ENCODE measurements around the gene SH2B2.
A peak's percentile ranks its signal among the peaks of the same experiment; 100 is the strongest.
"Not testable (repeated sequence)": the region's sequence is repeated elsewhere in the genome, so short reads cannot be mapped to it uniquely, and the experiment has no call there.

Gene SH2B2

DNA sequence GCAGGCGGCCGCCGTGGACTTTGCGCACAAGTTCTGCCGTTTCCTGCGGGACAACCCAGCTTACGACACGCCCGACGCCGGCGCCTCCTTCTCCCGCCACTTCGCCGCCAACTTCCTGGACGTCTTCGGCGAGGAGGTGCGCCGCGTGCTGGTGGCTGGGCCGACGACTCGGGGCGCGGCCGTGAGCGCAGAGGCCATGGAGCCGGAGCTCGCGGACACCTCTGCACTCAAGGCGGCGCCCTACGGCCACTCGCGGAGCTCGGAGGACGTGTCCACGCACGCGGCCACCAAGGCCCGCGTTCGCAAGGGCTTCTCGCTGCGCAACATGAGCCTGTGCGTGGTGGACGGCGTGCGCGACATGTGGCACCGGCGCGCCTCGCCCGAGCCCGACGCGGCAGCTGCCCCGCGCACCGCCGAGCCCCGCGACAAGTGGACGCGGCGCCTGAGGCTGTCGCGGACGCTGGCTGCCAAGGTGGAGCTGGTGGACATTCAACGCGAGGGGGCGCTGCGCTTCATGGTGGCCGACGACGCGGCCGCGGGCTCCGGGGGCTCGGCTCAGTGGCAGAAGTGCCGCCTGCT, 14.1 kb downstream of the SH2B2 start:
- TF ChIP-seq, protein P1, sequence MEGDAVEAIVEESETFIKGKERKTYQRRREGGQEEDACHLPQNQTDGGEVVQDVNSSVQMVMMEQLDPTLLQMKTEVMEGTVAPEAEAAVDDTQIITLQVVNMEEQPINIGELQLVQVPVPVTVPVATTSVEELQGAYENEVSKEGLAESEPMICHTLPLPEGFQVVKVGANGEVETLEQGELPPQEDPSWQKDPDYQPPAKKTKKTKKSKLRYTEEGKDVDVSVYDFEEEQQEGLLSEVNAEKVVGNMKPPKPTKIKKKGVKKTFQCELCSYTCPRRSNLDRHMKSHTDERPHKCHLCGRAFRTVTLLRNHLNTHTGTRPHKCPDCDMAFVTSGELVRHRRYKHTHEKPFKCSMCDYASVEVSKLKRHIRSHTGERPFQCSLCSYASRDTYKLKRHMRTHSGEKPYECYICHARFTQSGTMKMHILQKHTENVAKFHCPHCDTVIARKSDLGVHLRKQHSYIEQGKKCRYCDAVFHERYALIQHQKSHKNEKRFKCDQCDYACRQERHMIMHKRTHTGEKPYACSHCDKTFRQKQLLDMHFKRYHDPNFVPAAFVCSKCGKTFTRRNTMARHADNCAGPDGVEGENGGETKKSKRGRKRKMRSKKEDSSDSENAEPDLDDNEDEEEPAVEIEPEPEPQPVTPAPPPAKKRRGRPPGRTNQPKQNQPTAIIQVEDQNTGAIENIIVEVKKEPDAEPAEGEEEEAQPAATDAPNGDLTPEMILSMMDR (IDR thresholded peaks at IDR 0.05; ENCODE audit: low read depth, low read length, missing control alignments) = no peak
- DNase-seq (ENCODE audit: low read depth) = no peak
- no peak overlapping the region for H3K4me3 ChIP-seq (ENCODE audit: low read depth, low read length)

DNA sequence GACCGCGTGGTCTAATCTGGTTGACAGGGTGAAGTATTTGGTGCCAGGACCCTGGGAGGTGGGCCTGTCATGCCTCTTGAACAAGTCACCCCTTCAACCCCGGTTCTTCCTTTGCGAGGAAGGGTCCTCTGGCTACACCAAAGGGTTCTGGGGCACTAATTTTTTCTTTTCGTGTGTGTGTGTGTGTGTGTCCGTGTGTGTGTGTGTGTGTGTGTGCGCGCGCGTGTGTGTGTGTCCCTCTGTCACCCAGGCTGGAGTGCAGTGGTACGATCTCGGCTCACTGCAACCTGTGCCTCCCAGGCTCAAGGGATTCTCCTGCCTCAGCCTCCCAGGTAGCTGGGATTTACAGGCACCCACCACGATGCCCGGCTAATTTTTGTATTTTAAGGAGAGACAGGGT, 14.7 kb downstream of the SH2B2 start:
- DNase-seq (ENCODE audit: low read depth) = not testable (repeated sequence)

DNA sequence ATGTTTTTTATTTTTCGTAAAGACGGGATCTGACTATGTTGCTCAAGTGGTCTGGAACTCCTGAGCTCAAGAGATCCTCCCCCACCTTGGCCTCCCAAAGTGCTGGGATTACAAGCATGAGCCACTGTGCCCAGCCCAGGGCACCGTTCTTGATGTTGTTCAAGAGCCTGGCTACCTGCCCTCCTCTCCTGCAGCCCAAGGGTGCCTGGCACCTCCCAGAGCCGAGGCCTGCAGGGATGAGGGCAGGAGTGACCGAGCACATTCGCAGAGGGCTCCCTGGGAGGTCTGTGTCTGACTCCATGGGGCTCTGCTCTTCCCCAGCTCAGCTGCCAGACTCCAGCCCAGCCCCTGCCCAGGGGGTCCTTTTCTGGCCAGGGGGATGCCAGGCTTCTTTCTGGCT, 15.4 kb downstream of the SH2B2 start:
- DNase-seq (ENCODE audit: low read depth) = no peak
- no peak overlapping the region for H3K4me3 ChIP-seq (ENCODE audit: low read depth, low read length)
- TF ChIP-seq, protein P1 (IDR thresholded peaks at IDR 0.05; ENCODE audit: low read depth, low read length, missing control alignments) = no peak

More for the DNA sequence above, 14.7 kb downstream of the SH2B2 start:
- not testable (repeated sequence) for H3K4me3 ChIP-seq (ENCODE audit: low read depth, low read length)

DNA sequence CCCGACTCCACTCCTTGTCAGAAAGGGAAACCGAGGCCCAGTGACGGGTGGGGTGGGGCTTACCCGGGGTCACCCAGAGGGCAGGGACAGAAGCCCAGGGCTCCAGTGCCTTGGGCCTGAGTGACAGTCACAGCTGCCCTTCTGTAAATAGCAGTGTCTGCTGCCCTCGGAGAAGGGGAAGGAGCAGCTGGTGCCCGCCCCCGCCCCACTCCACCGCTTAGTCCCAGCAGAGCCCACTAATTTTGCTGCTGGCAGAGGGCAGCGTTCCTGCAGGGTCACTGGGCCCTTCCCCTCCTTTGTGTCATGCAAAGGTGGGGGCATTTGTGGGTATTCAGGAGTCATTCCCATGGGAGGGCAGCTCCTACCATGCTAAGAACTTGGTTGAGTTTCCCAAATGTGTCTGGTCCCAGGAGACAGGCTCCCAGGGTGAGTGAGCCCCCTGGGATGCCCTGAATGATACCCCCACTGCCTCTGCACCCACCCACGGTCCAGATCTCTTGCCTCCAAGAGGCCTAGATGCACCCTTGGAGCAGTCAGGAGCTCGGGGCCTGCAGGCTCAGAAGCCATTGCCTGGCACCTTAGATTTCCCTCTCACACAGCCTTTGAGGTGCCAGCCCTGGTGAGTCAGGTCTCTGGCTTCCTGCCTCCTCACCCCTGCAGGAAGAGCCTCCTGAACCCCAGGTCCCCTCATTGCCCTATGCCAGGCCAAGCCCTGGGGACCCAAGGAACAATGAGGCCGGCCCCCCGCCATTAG, 17.2 kb downstream of the SH2B2 start:
- no peak for DNase-seq (ENCODE audit: low read depth)
- TF ChIP-seq, protein P1 (IDR thresholded peaks at IDR 0.05; ENCODE audit: low read depth, low read length, missing control alignments) = no peak
- H3K4me3 ChIP-seq (ENCODE audit: low read depth, low read length) = no peak overlapping the region

DNA sequence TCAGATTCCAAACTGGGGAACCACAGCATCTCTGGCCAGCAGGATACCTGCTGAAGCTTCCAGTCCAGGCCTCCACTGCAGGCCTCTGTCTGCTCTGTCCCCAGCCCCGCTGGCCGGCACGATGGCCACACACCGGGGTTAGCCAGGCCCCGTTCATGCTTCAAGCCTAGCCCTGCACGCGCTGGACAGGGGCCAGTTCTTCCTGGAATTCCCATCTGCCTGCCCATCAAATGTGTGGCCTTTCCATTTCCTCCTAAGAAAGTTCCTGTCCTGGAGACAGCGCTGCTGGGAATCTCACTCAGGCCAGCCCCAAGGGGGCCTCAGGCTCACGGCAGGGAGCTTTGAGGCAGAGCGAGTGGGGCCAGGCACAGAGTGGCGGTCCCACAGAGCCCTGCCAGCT, 18.0 kb downstream of the SH2B2 start:
- no peak for DNase-seq (ENCODE audit: low read depth)
- H3K4me3 ChIP-seq (ENCODE audit: low read depth, low read length) = no peak overlapping the region
- TF ChIP-seq, protein P1 (IDR thresholded peaks at IDR 0.05; ENCODE audit: low read depth, low read length, missing control alignments) = no peak

DNA sequence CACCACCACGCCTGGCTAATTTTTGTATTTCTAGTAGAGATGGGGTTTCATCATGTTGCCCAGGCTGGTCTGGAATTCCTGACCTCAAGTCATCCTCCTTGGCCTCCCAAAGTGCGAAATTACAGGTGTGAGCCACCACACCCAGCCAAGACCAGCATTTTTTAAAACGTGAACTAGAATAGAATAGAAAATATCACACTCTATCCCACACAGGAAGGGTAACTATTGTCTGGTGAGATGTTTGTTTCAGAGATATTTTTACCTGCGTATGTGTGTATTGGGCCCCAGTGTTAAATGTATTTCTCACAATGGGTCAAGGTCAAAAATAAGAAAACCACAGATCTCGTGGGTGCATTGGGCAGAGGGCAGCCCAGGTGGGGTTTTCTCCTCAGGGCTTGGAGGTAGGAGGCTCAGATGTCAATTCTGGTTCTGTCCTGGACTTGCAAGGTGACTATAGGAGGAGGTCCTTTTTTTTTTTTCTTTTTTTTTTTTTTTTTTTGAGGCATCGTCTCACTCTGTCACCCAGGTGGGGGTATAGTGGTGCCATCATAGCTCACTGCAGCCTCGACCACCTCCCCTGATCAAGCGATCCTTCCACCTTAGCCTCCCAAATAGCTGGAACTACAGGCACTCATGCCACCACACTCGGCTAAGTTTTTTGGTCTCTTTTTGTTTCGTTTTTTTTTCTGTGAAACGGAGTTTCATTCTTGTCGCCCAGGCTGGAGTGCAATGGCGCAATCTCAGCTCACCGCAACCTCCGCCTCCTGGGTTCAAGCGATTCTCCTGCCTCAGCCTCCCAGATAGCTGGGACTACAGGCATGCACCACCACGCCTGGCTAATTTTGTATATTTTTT, 19.0 kb downstream of the SH2B2 start:
- peak; percentile 92 for DNase-seq (ENCODE audit: low read depth)
- peak overlapping the region; percentile 24 for H3K4me3 ChIP-seq (ENCODE audit: low read depth, low read length)
- TF ChIP-seq, protein P1 (IDR thresholded peaks at IDR 0.05; ENCODE audit: low read depth, low read length, missing control alignments) = no peak
